Ramos (cell line): ENCODE measurements around the gene PHETA1.

Source experiments
- in situ Hi-C: fragments of 300-500 bp; cut with MboI; formaldehyde crosslinking; loops from one replicate; pipeline ENCODE4 v1.14.3; 2022; ENCODE audit warnings: low sequenced_read_pairs; ENCODE audit not compliant: unreplicated experiment

Gene PHETA1, protein sequence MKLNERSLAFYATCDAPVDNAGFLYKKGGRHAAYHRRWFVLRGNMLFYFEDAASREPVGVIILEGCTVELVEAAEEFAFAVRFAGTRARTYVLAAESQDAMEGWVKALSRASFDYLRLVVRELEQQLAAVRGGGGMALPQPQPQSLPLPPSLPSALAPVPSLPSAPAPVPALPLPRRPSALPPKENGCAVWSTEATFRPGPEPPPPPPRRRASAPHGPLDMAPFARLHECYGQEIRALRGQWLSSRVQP

DNA sequence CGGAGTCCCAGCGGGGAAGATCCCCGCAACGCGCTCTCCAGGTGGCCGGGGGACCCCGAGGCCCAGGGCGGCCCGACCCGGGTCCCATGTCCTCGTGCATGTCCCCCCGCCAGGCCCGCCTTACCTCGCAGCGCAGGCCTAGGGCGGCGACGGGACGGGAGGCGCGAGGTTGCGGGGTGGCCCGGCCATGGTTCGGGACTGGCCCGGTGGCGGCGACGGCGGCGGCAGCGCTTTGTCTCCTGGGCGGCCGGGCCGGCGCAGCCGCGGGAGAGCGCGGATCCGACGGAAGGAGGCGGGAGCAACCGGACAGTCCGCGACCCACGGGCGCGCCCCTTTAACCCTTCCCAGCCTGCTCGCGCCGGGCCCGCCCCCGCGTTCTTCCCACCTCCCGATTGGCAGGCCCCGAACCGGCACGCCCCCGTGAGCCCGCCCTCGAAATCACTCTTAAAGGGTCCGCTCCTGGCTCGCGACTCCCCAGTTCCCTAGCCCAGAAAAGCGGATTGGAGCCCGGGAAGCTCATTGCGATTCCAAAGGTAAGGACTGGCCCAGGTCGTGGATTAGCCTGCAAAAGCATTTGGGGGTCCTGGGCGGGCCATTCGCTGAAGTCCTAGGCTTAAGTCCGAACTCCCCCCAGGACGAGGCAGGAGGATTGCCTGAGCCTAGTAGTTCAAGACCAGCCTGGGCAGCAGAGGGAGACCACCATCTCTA is at the start of gene PHETA1:
Gene PHETA1, minus strand, starts transcription at position 308 of the 708 bp plus-strand sequence. CDS start 5,668 bp downstream, outside the sequence.
- in situ Hi-C loops, result no loop called here

DNA sequence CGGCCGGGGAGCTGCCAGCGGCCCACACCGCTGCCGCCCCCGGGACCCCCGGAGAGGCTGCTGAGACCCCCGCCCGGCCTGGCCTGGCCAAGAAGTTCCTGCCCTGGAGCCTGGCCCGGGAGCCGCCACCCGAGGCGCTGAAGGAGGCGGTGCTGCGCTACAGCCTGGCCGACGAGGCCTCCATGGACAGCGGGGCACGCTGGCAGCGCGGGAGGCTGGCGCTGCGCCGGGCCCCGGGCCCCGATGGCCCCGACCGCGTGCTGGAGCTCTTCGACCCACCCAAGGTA is 49.6 kb upstream of the PHETA1 start:
- in situ Hi-C loops, result no loop called here

DNA sequence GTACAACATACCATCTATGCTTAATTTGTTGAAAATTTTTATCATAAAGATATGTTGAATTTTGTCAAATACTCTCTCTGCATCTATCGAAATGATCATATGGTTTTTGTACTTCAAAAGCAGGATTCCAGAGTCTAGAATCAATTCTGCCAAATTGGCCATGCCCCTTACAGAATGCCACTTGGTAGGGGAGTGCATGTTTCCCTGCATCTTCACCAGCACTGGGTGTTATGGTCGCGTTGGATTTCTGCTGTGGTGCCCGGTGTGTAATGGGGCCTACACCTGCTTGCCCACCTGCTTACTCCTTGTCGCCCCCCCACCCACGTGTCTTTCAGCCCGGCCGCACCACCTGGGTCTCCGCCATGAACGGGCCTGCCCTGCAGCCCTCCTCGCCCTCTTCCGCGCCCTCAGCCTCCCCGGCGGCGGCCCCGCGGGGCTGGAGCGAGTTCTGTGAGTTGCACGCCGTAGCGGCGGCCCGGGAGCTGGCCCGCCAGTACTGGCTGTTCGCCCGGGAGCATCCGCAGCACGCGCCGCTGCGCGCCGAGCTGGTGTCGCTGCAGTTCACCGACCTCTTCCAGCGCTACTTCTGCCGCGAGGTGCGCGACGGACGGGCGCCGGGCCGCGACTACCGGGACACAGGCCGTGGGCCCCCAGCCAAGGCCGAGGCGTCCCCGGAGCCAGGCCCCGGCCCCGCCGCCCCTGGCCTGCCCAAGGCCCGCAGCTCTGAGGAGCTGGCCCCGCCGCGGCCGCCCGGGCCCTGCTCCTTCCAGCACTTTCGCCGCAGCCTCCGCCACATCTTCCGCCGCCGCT is 49.1 kb upstream of the PHETA1 start:
- in situ Hi-C loops, result no loop called here

DNA sequence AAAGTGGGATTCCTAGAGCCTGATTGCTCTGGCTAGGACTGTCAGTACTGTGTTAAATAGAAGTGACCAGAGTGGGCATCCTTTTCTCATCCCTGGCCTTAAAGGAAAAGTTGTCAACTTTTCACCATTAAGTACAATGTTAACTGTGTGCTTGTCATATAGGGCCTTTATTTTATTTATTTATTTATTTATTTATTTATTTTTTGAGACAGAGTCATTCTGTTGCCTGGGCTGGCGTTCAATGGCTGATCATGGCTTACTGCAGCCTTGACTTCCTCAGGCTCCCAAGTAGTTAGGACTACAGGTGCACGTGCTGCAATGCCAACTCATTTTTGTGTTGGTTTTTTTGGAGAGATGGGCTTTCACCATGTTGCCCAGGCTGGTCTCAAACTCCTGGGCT is 48.4 kb upstream of the PHETA1 start:
- in situ Hi-C loops, result no loop called here

DNA sequence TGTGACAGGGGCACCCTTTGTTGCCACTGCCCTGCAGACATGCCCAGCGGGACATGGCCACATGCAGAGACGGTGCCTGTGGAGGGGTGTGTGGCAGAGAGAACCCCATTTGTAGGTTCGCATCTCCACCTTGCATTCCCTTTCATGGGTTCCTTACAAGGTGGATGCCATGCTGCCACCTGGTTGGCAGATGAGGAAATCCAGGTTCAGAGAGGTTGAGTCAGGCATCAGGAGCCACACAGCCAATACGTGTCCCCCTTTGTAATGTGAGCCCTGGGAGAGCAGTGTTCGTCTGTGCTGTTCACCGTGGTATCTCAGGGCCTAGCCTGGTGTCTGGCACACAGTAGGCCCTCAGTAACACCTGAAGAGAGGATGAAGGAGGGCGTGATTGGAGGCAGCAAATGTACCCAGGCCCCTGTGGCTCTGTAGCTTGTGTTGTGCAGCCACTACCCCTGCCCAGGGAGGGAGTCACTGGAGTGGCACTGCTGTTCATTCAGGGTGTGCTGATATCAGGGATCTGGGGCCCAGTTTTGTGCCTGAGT is 45.9 kb upstream of the PHETA1 start:
- in situ Hi-C loops, result no loop called here

DNA sequence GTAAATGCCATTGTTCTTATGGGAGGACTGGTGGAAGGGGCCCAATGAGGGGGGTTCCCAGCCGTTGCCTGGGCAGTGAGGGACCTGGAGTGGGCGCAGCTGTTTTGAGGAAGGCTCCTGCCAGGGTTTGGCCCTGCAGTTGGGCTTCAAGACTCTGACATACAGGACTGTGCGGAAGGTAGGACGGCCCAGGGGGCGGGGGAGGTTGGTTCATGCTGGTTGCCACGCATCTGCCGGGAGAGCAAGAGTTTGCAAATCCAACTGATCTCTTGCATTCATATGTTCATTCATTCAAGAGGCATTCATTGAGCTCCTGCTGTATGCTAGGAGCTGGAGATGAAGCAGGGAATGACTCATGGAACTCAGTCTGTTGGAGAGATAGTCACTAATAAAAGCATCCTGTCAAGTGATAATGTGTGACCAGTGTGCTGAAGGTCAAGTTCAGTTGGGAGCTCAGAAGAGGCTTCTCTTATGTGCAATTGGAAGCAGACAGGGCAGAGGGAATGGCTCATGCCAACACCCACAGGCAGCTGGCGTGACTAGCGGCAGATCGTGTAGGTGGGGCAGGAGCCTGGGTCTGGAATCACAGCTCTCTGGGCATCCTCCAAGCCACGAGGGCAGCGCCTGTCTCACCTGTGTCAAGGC is 44.7 kb upstream of the PHETA1 start:
- in situ Hi-C loops, result no loop called here

DNA sequence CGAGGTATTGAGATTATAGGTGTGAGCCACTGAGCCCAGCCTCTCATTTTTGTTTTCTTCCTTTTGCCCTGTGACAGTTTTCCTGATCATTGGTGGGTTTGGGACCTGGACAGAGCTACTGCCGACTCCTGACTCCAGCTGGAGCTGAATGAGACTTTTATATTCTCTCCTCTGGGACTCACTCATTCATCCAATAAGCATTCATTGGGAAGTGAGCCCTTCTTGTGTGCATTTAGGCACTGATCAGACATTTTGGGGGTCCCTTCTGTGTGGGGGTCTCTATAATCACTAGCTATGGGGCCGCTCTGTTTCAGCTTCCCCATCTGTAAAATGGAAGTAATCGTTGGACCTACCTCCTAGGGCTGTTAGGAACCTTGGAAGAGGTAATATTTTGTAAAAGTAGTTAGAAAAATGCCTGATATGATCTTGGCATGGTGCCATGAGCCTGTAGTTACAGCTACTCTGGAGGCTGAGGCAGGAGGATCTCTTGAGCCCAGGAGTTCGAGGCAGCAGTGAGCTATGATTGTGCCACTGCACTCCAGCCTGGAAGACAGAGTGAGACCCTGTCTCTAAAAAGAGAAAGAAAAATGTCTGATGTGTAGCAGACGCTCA is 44.0 kb upstream of the PHETA1 start:
- in situ Hi-C loops, result no loop called here

DNA sequence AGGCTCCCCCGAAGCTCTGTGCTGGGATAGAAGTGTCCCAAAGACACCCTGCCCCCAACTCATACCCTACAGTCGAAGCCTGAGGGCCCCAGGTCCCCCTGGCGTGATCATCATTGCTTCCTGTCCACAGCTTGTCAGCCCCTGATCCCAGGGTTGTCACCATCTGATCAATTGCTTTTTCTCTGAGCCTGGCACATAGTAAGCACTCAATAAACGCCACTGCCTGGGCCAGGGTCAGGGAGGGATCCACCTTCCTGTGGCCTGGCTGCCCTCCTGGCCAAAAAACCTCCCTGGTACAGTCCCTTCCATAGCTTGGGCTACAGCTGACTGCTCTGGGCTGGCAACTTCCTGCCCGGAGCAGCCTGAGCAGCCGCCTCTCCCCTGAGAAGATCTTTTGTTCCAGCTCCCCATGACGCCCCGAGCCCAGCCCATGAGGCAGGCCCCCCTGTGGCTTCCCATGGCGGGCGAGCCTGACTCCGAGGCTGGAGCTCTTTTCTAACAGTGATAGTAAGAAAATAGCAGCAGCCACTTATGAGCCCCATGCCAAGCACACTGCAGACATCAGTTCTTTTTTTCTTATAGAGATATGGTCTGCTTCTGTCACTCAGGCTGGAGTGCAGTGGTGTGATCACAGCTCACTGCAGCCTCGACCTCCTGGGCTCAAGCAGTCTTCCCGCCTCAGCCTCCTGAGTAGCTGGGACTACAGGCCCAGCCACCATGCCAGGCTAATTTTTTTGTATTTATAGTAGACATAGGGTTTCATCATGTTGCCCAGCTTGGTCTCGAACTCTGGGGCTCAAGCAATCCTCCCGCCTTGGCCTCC is 43.3 kb upstream of the PHETA1 start:
- in situ Hi-C loops, result no loop called here

DNA sequence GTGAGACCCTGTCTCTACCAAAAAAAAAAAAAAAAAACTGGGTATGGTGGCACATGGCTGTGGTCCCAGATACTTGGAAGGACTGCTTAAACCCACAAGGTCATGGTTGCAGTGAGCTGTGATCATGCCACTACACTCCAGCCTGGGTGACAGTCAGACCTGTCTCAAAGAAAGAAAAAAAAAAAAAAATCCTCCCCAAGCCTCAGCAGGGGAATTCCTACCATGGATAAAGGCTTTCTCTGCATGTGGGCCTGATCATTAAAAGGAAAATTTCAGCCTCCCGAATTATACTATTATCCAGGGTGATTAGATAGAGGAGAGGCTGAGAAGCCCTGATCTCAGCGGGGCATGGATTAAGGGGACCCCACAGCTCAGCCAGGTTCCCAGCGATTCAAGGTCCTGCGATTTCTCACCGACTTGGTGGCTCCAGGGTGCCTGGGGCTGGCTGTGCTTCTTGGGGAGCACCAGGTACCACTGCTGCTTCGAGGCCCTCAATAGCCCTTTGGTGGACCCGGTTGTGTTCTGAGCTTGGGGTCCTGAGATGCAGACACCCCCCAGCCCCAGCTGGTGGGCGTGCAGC is 42.4 kb upstream of the PHETA1 start:
- in situ Hi-C loops, result no loop called here

DNA sequence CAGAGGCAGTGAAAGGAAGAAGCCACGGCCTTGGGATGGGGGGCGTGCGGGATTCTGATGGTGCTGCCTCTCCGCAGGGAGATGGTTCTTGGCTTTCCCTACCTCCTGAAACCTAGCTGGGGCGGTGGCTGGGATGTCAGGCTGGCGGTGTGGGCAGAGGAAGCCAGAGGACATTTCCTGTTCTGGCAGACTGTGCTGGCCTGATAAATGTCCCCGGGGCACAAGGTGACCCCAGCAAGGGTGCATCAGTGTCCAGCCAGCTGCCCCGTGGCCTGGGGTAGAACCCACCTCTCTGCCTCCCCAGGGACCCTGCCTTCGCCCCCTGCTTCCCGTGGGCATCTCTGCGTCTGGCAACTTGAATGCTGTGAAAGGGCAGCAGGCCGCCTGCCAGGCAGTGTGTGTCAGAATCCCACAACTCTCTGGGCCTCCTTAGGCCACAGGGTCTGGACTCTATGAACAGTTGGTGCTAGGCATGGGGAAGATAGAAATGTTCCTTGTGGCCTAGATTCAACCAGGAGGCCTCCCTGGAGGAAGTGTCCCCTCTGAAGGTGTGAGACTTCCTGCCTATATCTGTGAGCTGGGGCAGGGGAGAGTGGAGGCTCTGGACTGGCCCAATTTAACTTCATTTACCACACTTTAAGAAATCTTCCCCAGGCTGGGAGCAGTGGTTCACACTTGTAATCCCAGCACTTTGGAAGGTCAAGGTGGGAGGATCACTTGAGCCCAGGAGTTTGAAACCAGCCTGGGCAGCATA is 41.7 kb upstream of the PHETA1 start:
- in situ Hi-C loops, result no loop called here

DNA sequence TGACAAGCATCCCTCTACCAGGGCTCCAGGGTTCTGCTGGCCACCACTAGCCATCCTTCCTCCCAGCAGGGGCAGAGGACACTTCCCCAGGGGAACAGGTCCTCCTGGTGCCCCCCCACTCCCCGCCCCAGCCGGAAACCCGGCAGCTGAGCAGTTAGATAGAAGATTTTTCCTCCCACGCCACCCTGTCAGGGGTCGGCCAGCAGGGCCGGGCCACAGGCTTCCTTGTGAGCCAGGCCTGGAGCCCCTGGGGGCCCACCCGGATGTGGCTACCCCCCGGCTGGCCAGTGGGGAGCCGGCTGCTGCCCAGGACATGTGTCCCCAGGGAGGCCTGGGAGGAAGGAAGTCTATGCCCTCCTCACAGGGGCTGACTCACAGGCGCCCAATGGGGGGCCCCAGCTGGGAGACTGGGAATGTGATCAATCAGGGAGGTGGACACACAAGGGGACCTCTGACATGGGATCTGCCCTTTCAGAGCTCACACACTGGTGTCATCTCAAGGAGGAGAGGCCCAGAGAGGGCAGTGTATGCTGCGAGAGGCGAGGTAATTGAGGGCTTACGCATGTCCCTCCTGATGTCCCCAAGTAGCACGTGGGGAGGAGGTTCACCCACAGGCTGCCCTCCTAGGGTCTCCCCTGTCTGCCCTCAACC is 41.0 kb upstream of the PHETA1 start:
- in situ Hi-C loops, result no loop called here

DNA sequence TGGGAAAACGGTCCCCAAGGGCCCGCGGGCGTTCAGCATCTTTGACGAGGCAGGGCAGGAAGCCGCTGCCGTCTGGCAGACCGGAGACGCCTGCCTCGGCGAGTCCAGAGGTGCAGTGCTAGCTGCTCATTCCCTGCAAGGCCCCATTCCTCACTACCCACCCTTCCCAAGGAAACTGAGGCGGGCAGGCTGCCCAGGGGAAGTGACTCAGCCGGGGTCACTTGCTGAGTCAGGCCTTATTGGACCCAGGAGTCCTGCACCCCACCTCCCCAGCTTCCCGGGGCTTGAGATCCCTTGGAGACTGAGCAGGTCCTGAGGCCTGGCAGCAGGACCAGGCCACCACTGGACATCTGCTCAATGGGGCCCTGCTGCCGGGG is 40.5 kb upstream of the PHETA1 start:
- in situ Hi-C loops, result no loop called here

DNA sequence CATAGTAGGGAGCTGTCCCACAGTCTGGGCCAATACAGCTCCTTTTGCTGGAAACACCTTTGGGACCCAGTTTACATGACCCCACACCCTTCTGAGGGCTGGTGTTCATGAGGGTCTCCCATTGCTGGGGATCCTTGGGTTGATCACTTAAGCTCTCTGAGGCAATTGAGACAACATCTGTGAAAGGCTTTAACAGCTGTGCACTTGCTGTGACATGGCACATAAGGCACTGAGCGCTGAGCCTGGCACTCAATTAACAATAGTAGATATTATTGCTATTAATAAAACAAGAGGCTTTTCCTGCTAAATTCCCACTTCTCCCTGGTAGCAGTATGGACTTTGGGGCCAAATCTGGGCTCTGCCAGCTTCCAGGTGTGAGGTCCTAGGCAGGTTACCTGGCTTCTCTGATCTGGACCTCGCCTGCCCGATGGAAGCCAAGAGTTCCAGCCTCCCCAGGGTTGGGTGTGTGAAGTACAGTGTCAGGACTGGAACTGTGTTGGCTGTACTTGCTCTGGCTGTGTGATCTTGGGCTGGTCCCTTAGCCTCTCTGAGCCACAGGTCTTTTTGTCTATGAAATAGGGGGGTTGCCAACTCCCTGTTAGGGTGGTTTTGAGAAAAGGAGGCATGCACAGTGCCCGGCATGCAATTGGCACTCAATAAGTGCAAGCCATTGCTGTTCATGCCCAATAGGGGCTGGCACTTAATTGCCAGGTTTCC is 39.9 kb upstream of the PHETA1 start:
- in situ Hi-C loops, result no loop called here

DNA sequence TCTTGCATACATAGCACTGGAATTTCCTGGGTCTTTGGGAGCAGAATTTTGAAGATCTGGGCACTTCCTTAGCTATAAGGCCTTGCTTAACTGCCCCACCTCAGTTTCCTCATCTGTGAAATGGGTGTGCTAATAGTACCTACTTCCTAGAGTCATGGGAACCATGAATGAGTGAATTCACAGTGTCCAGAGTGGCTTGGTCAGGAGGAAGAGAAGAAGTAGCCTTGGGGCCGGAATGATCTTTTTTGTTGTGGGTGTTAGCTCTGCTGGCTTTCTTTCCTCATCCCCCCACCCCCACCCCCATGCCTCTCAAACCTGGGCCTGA is 39.2 kb upstream of the PHETA1 start:
- in situ Hi-C loops, result no loop called here

DNA sequence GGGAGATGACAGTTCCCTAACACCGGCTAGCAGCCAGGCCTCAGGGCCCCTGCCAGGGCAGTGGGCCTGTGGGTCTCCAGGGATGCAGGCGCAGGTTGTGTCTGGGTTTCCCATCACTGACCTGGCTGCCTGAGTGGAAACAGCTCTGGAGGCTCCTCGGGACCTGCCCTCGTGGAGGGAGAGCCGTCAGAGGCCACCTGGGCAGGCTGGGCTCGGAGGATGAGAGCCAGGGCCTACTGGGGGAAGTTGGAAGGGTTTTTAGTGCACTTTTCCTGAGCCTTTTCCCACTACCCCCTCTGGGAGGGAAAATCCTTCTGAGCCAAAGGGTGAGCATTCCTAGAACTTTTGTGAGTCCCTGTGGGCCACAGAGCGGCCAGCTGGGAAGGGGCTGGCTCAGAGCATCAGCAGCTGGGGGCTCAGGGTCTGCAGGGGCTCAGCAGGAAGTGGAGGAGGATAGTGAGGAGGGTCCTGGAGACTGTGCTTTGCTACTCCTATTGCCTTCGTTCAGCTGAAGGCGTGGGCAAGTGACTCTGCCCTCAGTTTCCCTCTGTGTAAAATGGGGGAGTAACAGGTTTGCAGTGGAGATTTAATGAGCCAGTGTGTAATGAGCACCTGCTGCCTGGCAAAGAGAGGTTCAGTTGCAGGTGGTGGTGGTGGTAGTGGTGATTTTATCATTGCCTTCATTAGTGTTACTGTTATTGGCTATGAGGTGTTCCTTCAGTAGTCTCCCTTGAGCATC is 38.7 kb upstream of the PHETA1 start:
- in situ Hi-C loops, result no loop called here

DNA sequence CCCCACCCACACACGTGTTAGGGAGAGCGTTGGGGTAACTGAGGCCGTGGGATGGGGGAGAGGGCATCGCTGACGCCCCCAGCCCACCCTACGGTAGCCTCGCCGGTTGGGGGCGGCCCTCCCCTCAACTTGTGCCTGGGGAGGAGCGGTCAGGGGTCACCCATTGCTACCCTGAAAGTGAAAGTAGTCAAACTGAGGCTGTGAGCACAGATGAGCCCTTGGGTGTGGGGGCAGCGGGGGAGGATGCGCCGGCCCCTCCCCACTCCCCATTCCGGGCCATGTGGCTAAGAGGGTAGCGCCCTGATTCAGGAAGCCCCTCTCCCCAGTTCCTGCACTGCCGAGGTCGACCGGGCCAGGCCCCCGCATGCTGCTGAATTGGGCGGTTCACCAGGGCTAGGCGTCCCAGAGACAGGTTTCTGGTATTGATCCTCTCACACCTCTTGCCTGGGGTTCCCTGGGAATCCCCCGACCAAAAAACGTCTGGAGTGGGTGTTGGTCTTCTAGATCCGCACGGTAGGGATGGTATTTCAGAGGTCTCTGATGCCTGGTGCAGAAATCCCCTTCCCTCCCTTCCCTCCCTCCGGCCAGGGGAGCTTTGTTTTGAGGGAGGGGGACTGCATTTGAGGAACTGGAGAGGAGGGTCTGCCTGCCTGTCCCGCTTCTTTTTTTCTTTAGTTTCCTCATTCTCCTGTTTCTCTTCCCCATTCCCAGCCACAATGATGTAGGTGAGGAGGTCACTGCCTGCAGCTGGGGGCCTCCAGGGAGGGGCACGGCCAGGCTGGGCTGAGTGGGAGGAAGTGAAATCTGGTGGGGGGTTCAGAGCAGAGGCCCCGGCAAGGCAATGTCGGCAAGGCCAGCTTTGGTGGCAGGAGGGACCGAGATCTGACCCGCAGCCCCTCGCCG is 37.8 kb upstream of the PHETA1 start:
- in situ Hi-C loops, result no loop called here
